ENCODE results near the gene MAPK8IP3.

The MAPK8IP3 gene

DNA sequence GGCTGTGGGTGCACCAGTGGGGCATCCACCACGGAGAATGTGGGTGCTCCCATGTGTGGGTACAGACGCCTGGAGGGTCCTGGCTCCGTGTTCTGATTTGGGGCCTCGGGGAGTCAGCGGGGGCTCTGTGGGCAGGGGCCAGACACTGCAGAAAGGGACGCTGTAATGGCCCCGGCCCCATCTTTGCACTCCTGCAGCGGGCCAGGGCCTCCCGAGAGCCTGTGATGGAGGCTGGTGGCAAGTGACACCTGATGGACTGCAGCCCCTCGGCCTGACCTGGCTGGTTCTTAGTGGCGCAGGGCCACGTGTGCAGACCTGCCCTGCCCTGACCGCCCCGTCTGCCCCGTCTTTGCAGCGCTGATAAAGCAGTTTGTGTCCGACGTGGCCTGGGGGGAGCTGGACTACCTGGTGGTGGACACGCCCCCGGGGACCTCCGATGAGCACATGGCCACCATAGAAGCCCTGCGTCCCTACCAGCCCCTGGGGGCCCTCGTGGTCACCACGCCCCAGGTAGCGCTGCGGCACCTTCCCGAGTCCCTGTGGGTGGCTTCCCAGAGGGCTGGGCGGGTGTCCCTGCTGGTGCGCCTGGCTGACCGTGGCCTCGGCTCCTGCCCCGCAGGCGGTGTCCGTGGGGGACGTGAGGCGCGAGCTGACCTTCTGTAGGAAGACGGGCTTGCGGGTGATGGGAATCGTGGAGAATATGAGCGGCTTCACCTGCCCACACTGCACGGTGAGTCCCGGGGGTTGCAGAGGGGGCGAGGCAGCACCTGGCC, 81.5 kb downstream of the MAPK8IP3 start:
- no peak overlapping the region for H3K4me3 ChIP-seq (replicated peaks in 1 of 2; ENCODE audit: low read depth in 2 of 2, low read length in 2 of 2)
- no peak for DNase-seq (ENCODE audit: low read depth in 2 of 2)
- TF ChIP-seq, protein P1, sequence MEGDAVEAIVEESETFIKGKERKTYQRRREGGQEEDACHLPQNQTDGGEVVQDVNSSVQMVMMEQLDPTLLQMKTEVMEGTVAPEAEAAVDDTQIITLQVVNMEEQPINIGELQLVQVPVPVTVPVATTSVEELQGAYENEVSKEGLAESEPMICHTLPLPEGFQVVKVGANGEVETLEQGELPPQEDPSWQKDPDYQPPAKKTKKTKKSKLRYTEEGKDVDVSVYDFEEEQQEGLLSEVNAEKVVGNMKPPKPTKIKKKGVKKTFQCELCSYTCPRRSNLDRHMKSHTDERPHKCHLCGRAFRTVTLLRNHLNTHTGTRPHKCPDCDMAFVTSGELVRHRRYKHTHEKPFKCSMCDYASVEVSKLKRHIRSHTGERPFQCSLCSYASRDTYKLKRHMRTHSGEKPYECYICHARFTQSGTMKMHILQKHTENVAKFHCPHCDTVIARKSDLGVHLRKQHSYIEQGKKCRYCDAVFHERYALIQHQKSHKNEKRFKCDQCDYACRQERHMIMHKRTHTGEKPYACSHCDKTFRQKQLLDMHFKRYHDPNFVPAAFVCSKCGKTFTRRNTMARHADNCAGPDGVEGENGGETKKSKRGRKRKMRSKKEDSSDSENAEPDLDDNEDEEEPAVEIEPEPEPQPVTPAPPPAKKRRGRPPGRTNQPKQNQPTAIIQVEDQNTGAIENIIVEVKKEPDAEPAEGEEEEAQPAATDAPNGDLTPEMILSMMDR (IDR thresholded peaks at IDR 0.05; ENCODE audit: low read depth, low read length): no peak

DNA sequence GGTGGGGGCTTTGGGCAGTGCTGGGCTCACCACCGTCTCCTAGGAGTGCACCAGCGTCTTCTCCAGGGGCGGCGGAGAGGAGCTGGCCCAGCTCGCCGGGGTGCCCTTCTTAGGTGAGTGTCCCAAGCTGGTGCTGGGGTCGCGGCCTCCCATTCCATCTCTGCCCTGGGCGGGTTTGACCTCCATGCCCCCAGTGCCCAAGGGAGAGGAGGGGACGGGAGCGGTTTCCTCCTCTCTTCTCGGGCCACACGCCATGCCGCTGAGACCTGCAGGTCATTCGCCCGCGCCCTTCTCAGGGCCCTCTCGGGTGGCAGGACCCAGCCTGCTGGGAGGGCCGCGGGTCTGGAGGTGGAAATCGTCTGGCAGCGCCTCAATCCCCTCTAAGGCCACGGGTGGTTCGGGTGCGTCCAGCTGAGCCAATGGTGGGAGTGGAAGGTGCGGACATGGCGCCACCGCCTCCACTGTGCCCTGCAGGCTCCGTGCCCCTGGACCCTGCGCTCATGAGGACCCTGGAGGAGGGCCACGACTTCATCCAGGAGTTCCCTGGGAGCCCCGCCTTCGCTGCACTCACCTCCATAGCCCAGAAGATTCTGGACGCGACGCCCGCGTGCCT, 82.2 kb downstream of the MAPK8IP3 start:
- no peak for DNase-seq (ENCODE audit: low read depth in 2 of 2)
- TF ChIP-seq, protein P1 (IDR thresholded peaks at IDR 0.05; ENCODE audit: low read depth, low read length): no peak
- no peak overlapping the region for H3K4me3 ChIP-seq (replicated peaks in 1 of 2; ENCODE audit: low read depth in 2 of 2, low read length in 2 of 2)

DNA sequence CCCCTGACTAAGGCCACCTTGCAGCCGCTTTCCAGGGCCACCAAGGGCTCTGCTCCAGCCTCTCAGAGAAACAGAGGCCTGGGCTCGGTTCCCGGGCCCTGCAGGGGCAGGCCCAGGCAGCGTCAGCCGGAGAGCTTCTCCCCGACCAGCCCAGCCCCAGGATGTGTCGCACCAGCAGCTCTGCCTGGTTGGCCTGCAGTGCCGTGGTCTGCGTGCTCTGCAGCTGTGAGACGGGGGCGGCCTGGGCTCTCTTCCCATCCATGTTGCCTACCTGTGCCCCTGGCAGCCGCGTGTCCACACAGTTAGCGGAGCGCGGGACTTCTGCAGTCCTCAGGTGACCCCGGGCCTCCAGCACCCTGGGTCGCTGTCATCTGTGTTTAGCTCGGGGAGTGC, 82.7 kb downstream of the MAPK8IP3 start:
- no peak overlapping the region for H3K4me3 ChIP-seq (replicated peaks in 1 of 2; ENCODE audit: low read depth in 2 of 2, low read length in 2 of 2)
- DNase-seq (ENCODE audit: low read depth in 2 of 2): no peak
- TF ChIP-seq, protein P1 (IDR thresholded peaks at IDR 0.05; ENCODE audit: low read depth, low read length): no peak

- DNase-seq (ENCODE audit: low read depth in 2 of 2): no peak
- TF ChIP-seq, protein P1 (IDR thresholded peaks at IDR 0.05; ENCODE audit: low read depth, low read length): no peak
- no peak overlapping the region for H3K4me3 ChIP-seq (replicated peaks in 1 of 2; ENCODE audit: low read depth in 2 of 2, low read length in 2 of 2)
These were observed 83.6 kb downstream of the MAPK8IP3 start for GRCh38 chr16:1789643-1790045.

GRCh38 chr16:1790261-1790610, 84.2 kb downstream of the MAPK8IP3 start:
- DNase-seq (ENCODE audit: low read depth in 2 of 2): no peak
- no peak overlapping the region for H3K4me3 ChIP-seq (replicated peaks in 1 of 2; ENCODE audit: low read depth in 2 of 2, low read length in 2 of 2)
- TF ChIP-seq, protein P1 (IDR thresholded peaks at IDR 0.05; ENCODE audit: low read depth, low read length): no peak

DNA sequence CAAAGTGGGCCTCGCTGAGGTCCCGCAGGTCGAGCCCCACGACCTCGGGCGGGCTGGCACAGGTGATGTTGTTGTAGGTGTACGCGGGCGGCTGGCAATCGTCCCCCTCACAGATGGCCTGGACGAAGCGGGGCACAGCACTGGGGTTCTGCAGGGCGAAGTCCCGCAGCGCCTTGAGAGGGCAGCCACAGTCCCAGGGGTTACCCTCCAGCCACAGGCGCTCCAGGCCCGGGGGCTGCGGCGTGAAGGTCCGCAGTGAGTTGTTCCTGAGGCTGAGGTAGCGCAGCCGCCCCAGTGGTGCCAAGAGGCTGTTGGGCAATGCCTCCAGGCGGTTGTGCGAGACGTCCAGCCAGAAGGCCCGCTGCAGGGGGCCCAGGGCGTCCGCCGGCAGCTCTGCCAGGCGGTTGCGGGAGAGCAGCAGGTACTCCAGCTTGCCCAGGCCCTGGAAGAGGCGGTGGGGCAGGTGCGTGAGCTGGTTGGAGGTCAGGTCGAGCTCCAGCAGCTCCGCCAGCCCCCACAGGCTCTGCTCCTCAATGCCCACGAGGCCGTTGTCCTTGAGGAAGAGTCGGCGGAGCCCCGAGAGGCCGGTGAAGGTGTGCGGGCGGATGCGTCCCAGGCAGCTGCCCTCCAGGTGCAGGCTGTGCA, 84.7 kb downstream of the MAPK8IP3 start:
- no peak for DNase-seq (ENCODE audit: low read depth in 2 of 2)
- TF ChIP-seq, protein P1 (IDR thresholded peaks at IDR 0.05; ENCODE audit: low read depth, low read length): no peak
- H3K4me3 ChIP-seq (replicated peaks in 1 of 2; ENCODE audit: low read depth in 2 of 2, low read length in 2 of 2): no peak overlapping the region
